ENCODE results near the gene KLK10.
"Not testable (repeated sequence)": the region's sequence is repeated elsewhere in the genome, so short reads cannot be mapped to it uniquely, and the experiment has no call there.

The KLK10 gene

GRCh38 chr19:51000981-51001380 lies 18.5 kb downstream of the KLK10 start:
- no peak for DNase-seq

GRCh38 chr19:51000426-51000825 lies 19.1 kb downstream of the KLK10 start:
- DNase-seq: no peak

- no peak for DNase-seq
Measured at GRCh38 chr19:50998686-50999085, 20.8 kb downstream of the KLK10 start.

GRCh38 chr19:50998061-50998460 lies 21.4 kb downstream of the KLK10 start:
- no peak for DNase-seq

- peak; percentile 35 for DNase-seq
Measured at GRCh38 chr19:50994129-50994528, 25.4 kb downstream of the KLK10 start.

- DNase-seq: no peak
Measured at GRCh38 chr19:50992666-50993035, 26.9 kb downstream of the KLK10 start.

GRCh38 chr19:50984416-50984815 lies 35.1 kb downstream of the KLK10 start:
- DNase-seq: not testable (repeated sequence)

GRCh38 chr19:50983625-50984292 lies 35.8 kb downstream of the KLK10 start, which contains the start of gene KLK7:
KLK7 (minus strand) TSS chr19:50983917; CDS start chr19:50982399, 1,518 bp downstream.
- DNase-seq: no peak

GRCh38 chr19:50982186-50982585 lies 37.3 kb downstream of the KLK10 start:
- no peak for DNase-seq

- DNase-seq: no peak
Measured at GRCh38 chr19:50981587-50982146, 37.8 kb downstream of the KLK10 start.

- no peak for DNase-seq
Measured at GRCh38 chr19:50980208-50980607, 39.3 kb downstream of the KLK10 start.

GRCh38 chr19:50979758-50980157 lies 39.8 kb downstream of the KLK10 start:
- DNase-seq: no peak

- no peak for DNase-seq
Measured at GRCh38 chr19:50978772-50979390, 40.6 kb downstream of the KLK10 start.

- DNase-seq: no peak
Measured at GRCh38 chr19:50977626-50978025, 41.9 kb downstream of the KLK10 start.

GRCh38 chr19:50975766-50976165 lies 43.7 kb downstream of the KLK10 start:
- no peak for DNase-seq

GRCh38 chr19:50974702-50975556 lies 44.6 kb downstream of the KLK10 start:
- DNase-seq: no peak

- DNase-seq: no peak
Measured at GRCh38 chr19:50972795-50973376, 46.6 kb downstream of the KLK10 start.

- DNase-seq: not testable (repeated sequence)
Measured at GRCh38 chr19:50969810-50970209, 49.7 kb downstream of the KLK10 start.

- DNase-seq: no peak
Measured at GRCh38 chr19:50969413-50969760, 50.1 kb downstream of the KLK10 start, which contains the start of gene KLK6. KLK6 (minus strand) TSS chr19:50969591; CDS start chr19:50968104, 1,487 bp downstream.

- no peak for DNase-seq
Measured at GRCh38 chr19:50968716-50969412, 50.6 kb downstream of the KLK10 start.

GRCh38 chr19:50967929-50968715 lies 51.4 kb downstream of the KLK10 start:
- DNase-seq: no peak

GRCh38 chr19:50964266-50964665 lies 55.2 kb downstream of the KLK10 start:
- no peak for DNase-seq

Measured in activated CD4-positive, CD25-positive, alpha-beta regulatory T cell treated with anti-CD3 and anti-CD28 coated beads, Interleukin-2, amount 50 U/mL, for 72 hours (primary cell).